ENCODE data around the gene TAF1A. TPM values are rescaled to one million over a fixed set of nuclear protein-coding genes. Genes with fewer than 3 reads are reported as not detected.

Gene TAF1A
- total RNA-seq, 2 donors from 2014 or later, result 2.0 to 2.8 TPM

GRCh38 chr1:222547944-222548671 lies 41.6 kb downstream of the TAF1A start, which contains the start of gene HHIPL2:
Gene HHIPL2 (minus strand): TSS chr1:222548104. CDS start chr1:222548044, 60 bp downstream.
- H3K27me3 ChIP-seq (replicated peaks; ENCODE audit: insufficient read depth), result no peaks in the 10 kb centered on the region
- peaks cover 3 to 12% of the 10 kb centered on the region in 2 donors for H3K4me1 ChIP-seq (ENCODE audit: control insufficient read depth in 1 of 2, low read depth in 2 of 2)
- no peaks in the 10 kb centered on the region for H3K9me3 ChIP-seq
- DNase-seq (ENCODE audit: low spot score) (no peak), ATAC-seq (ENCODE audit: insufficient number of reproducible peaks, low FRiP score, low read depth) (no peak)
- H3K27ac ChIP-seq, result no peak within 1 kb of the TSS
- H3K4me3 ChIP-seq, result no peak within 1 kb of the TSS
- TF ChIP-seq CTCF (IDR thresholded peaks at IDR 0.05), result no peak
- no peaks in the 10 kb centered on the region for H3K36me3 ChIP-seq

- no peak for TF ChIP-seq CTCF (IDR thresholded peaks at IDR 0.05)
- DNase-seq (ENCODE audit: low spot score) (no peak), ATAC-seq (ENCODE audit: insufficient number of reproducible peaks, low FRiP score, low read depth) (peak; percentile 22)
- Histone ChIP-seq H3K4me3 (no peak overlapping the region), H3K36me3 (no peaks in the 10 kb centered on the region), H3K27ac (no peak overlapping the region), H3K9me3 (no peaks in the 10 kb centered on the region), H3K4me1 (ENCODE audit: control insufficient read depth in 1 of 2, low read depth in 2 of 2) (peaks cover 3 to 8% of the 10 kb centered on the region in 2 donors), H3K27me3 (replicated peaks; ENCODE audit: insufficient read depth) (no peaks in the 10 kb centered on the region)
Observed at GRCh38 chr1:222547260-222547614, 42.5 kb downstream of the TAF1A start.

DNA sequence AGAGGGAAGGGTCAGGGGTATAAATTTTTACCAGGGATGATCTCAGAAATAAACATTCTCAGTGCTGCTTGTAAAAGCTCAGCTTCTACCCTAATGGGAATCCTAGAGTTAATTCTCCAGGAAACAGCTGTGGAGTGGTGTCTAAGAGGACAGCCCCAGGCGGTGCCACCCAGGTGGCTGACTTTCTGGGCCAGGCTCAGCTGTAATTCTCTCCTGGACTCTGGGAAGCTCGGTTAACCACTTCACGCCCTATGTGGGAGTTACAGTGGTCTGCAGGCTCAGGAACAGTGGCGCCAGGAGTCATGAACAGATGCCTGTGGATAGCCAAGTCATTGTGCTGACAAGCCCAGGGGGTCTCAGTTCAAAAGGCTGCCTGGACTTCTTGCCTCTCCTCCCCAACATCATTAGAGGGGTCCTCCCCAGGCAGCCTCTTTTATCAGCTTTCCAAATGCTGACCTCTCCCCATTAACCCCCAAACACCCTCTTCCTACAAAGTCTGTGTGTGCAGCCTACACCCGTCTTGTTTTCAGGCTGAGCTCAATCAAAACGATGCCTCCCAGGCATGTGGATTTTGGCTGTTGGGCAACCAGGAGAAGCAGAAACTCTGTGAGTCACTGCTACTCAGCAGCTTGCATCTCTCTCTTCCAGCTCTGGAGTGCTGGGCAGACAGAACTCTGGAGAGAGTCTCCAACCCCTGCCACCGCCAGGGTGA lies 43.0 kb downstream of the TAF1A start:
- H3K27ac ChIP-seq, result no peak overlapping the region
- ATAC-seq (ENCODE audit: insufficient number of reproducible peaks, low FRiP score, low read depth) (peak; percentile 48), DNase-seq (ENCODE audit: low spot score) (no peak)
- no peak for TF ChIP-seq CTCF (IDR thresholded peaks at IDR 0.05)
- H3K36me3 ChIP-seq, result no peaks in the 10 kb centered on the region
- no peak overlapping the region for H3K4me3 ChIP-seq
- H3K27me3 ChIP-seq (replicated peaks; ENCODE audit: insufficient read depth), result no peaks in the 10 kb centered on the region
- peaks cover 3 to 8% of the 10 kb centered on the region in 2 donors for H3K4me1 ChIP-seq (ENCODE audit: control insufficient read depth in 1 of 2, low read depth in 2 of 2)
- H3K9me3 ChIP-seq, result no peaks in the 10 kb centered on the region

GRCh38 chr1:222546091-222546490 lies 43.6 kb downstream of the TAF1A start:
- no peak overlapping the region for H3K27ac ChIP-seq
- H3K36me3 ChIP-seq, result no peaks in the 10 kb centered on the region
- no peak for TF ChIP-seq CTCF (IDR thresholded peaks at IDR 0.05)
- no peak for DNase-seq (ENCODE audit: low spot score)
- H3K4me1 ChIP-seq (ENCODE audit: control insufficient read depth in 1 of 2, low read depth in 2 of 2), result peaks cover 3 to 8% of the 10 kb centered on the region in 2 donors
- H3K27me3 ChIP-seq (replicated peaks; ENCODE audit: insufficient read depth), result no peaks in the 10 kb centered on the region
- ATAC-seq (ENCODE audit: insufficient number of reproducible peaks, low FRiP score, low read depth), result no peak
- no peaks in the 10 kb centered on the region for H3K9me3 ChIP-seq
- no peak overlapping the region for H3K4me3 ChIP-seq

- Histone ChIP-seq H3K27me3 (replicated peaks; ENCODE audit: insufficient read depth) (no peaks in the 10 kb centered on the region), H3K36me3 (no peaks in the 10 kb centered on the region), H3K27ac (no peak overlapping the region), H3K4me1 (ENCODE audit: control insufficient read depth in 1 of 2, low read depth in 2 of 2) (peaks cover 3 to 8% of the 10 kb centered on the region in 2 donors), H3K9me3 (no peaks in the 10 kb centered on the region), H3K4me3 (no peak overlapping the region)
- TF ChIP-seq CTCF (IDR thresholded peaks at IDR 0.05), result no peak
- DNase-seq (ENCODE audit: low spot score) (no peak), ATAC-seq (ENCODE audit: insufficient number of reproducible peaks, low FRiP score, low read depth) (no peak)
Observed at GRCh38 chr1:222543817-222544216, 45.9 kb downstream of the TAF1A start.
